IPS-NIHi7 (cell line): ENCODE measurements around the gene POLRMT.
"Not testable (repeated sequence)": the region's sequence is repeated elsewhere in the genome, so short reads cannot be mapped to it uniquely, and the experiment has no call there.

ENCODE experiments used
- DNase-seq: peaks from one replicate; pipeline ENCODE4 v3.0.0; 2012; ENCODE audit warnings: mixed read lengths; ENCODE audit errors: extremely low spot score

Gene POLRMT

DNA sequence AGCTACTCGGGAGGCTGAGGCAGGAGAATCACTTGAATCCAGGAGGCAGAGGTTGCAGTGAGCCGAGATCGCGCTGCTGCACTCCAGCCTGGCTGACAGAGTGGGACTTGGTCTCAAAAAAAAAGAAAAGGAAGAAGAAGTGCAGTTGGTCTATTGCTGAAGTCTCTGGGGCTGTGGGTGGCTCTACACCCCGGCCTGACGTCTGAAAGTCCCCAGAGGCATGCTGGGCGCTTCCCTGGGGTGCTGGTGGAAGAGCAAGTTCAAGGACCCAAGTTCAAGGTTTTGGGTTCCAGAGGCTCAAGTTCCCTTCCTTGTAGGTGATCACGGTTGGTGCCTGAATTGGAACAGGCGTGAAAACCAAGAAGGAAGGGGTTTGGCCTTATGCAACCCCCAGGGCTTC is 39.8 kb downstream of the POLRMT start:
- DNase-seq, result no peak

DNA sequence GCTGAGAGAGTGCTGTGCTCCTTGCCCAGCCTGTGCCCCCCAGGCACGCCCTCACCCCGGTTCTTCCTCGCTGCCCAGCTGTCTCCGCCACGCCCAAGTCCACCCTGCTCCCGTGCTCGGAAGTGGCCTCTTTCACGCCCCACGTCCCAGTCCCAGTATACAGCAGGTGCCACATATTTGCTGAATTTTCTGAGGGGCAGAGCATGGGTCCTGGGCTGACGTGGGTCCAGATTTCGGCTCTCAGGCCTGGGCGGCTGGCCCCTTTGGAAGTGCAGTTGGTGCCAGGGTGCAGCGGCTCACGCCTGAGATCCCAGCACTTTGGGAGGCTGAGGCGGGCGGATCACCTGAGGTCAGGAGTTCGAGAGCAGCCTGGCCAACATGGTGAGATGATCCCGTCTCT is 40.3 kb downstream of the POLRMT start:
- no peak for DNase-seq

DNA sequence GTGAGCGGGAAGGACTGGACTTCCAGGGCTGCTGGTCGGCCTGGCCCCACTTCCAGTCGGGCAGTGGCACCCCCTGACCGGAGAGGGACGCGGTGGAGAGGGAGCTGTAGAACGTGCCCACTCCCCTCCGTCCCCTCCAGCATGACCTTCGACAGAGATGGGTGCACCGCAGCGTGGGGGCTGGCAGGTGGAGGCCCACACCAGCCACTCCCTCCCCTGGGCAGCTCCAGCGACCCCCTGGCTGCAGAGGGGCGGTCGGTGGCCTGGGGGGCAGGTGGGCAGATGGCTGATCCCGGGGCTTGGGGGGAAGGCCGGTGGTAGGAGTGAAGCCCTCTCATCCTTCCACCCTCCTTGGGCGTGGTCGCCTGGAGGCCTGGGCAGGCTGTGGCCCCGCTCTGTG is 41.2 kb downstream of the POLRMT start:
- DNase-seq, result no peak

DNA sequence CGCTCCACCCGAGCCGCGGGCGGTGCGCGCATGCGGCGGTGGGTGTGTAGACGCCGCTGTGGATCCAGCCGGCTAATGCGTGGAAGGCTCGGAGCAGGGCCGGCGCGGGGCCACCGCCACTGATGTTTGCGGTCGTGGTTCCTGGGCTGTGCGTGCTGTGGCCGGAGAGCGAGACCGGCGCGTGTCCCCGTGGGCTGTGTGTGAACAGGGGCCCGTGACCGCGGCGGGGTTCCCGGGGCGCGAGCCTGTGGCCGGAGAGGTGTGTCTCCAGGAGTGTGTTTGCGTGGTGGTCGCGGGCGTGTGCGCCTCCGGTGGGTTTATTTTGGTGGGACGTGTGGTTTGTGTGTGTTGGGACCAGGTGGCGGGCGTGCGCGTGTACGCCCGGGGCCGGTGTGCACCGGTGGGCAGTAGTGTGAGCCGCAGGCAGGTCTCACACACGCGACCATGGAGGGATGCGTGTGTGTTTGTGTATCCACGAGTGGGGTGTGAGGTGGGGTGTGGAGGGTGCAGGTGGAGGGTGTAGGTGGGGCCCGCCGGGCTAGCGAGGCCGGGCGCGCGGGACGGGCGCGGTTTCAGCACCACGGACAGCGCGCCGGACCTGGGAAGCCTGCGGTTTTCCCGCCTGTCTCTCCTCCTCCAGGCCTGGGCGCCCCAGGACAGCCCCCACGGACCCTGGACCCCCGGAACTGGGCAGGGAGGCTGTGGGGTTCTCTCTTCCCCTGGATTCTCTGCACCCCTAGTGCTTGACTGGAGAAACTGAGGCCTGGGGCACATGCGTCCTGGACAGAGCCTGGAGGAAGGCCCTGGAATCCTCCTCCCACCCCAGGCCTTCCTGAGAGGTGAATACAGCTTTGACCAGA is 42.0 kb downstream of the POLRMT start:
- DNase-seq, result peak; percentile 75

DNA sequence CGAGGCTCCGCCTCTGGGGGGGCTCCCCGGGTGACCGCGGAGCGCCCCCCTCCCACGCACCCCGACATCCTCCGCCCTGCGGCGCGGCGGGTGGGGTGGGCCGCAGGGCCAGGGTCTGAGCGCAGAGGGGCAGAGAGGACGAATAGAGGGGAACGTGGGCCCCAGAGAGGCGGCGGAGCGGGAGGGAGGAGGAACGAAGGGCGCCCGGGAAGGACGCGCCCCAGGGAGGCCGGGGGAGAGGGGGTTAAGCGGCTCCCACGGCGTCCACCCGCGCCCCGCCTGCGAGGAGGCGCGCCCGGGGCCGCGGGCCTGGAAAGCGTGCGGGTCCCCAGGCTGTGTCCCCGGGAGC is 42.6 kb downstream of the POLRMT start:
- no peak for DNase-seq

DNA sequence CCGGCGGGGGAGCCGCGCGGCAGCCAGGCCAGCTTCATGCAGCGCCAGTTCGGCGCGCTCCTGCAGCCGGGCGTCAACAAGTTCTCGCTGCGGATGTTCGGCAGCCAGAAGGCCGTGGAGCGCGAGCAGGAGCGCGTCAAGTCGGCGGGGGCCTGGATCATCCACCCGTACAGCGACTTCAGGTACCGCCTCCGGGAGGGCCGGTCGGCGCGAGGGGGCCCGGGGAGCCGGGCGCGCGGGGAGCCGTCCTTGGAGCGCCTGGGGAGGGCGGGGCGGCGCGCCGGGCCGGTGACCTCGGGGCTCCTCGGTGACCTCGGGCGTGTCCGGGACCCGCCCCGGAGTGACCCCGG is 43.0 kb downstream of the POLRMT start:
- DNase-seq, result no peak

DNA sequence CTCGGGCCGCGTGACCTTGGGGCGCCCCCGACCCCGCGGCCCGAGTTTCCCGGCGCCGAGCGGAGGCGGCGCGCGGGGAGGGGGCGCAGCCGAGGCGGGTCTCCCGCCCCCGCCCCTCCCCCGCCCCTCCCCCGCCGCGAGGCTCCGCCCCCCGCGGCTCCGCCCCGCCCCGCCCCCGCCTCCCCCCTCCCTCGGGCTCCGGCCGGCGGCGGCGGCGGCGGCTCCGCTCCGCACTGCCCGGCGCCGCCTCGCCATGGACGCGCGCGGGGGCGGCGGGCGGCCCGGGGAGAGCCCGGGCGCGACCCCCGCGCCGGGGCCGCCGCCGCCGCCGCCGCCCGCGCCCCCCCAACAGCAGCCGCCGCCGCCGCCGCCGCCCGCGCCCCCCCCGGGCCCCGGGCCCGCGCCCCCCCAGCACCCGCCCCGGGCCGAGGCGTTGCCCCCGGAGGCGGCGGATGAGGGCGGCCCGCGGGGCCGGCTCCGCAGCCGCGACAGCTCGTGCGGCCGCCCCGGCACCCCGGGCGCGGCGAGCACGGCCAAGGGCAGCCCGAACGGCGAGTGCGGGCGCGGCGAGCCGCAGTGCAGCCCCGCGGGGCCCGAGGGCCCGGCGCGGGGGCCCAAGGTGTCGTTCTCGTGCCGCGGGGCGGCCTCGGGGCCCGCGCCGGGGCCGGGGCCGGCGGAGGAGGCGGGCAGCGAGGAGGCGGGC is 43.5 kb downstream of the POLRMT start, which contains the start of gene HCN2:
Gene HCN2, plus strand, starts transcription at position 189 of the 703 bp plus-strand sequence. Its CDS starts 65 bp downstream, at position 254.
- no peak for DNase-seq

DNA sequence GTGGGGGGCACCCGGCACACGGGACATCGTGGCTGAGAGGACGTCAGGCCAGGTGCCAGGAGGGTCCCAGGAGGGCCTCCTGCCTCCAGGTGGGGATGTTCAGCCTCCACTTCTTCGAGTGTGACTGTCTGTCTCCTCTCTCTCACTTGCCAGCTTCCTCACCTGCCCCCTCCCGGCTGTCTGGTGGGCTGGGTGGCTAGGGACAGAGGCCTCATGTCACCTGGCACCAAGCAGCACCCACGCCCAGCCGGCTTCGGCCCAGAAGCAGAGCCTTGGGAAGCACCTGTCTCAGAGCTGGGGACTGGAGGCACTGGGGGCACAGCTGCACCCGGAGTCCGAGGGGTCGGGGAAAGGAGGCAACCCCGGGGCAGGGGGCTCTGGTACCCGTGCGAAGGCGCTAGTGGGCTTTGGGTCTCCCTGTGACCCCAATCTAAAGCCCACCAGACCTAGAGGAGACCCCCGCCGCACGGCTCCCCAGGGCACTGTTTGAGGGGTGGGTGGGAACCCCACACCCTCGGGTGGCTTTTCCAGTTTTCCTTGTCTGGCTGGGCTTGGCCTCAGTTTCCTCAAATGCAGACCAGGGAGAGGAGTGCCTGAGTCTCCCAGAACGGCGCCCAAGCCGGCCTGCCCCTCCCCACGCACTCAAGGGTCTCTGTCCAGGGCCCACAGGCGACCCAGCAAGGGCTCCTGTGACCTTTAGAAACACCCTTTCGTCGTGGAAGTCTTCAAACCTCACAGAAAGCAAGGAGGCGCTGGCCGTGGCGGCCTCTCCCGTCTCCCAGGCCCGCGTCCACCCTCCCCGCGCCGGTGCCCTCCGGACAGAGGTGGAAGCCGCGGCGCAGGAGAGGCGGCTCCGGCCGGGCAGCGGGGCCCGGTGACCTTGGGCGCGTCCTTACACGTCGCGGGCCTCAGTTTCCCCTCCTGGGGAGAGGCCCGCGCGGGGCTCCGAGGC is 44.3 kb downstream of the POLRMT start:
- DNase-seq, result no peak

DNA sequence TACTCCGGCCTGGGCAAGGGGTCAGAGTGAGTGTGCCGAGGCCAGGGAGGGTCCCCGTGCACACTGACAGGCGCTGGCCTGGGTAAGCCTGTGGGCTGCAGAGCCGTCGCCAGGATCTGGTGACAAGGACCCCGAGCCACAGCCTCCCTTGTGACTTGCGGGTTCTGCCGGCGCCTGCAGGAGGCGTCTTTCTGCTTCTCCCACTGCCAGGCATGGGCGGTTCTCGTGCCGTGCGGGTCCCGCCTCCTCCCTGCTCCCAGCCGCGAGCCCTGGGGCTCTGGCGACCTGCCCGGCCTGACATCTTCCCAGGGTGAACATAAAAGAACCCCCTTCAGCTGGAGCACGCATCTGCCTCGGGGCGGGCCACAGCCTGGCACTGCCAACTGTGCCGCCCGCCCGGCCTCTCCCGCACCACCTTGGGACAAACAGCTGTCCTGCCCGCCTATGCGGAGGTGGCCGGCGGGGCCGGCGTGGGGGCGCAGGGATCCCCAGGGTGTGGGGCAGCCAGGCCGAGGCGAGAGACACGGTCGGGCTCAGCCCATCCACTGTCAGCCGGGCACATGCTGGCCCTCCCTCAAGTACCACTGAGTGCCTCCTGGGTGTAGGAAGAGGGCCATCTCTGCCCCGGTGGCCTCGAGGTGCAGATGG is 45.1 kb downstream of the POLRMT start:
- DNase-seq, result peak; percentile 85

DNA sequence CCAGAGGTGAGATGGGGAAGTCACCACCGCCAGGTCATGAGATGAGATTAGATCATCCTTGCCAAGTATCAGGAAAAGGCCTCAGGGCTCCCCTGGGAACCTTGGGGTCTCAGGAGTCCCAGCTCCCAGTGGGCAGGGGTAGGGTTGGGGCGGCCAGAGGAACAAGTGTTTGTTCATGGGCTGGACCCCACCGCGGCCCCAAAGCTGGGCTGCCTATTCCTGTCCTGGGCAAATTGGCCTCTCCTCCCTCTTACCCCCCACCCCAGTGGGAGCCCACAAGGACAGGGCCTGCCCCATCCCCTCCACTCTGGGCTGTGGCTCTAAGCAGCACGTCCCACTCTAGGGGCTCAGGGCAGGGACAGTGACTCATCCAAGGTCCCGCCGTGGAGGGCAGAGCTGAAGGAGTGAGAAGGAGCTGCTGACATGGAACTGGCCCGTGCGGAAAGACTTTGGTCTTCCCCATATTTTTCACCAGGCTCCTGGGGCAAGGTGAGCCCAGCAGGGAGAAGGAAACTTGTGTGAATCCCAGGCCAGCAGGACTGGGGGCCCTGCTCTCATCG is 47.7 kb downstream of the POLRMT start:
- DNase-seq, result no peak

DNA sequence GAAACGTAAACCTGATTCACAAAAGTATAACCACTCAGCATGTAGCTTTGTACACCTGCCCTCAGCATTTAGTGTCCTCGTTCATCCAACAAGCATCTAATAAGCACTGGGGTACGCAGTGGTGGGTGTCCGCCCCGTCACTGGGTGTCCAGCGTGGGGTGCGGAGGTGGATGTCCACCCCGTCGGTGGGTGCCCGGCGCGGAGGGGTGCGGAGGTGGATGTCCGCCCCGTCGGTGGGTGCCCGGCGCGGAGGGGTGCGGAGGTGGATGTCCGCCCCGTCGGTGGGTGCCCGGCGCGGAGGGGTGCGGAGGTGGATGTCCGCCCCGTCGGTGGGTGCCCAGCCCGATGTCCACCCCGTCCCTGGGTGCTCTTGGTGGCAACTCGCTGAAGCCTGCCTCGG is 48.2 kb downstream of the POLRMT start:
- not testable (repeated sequence) for DNase-seq

DNA sequence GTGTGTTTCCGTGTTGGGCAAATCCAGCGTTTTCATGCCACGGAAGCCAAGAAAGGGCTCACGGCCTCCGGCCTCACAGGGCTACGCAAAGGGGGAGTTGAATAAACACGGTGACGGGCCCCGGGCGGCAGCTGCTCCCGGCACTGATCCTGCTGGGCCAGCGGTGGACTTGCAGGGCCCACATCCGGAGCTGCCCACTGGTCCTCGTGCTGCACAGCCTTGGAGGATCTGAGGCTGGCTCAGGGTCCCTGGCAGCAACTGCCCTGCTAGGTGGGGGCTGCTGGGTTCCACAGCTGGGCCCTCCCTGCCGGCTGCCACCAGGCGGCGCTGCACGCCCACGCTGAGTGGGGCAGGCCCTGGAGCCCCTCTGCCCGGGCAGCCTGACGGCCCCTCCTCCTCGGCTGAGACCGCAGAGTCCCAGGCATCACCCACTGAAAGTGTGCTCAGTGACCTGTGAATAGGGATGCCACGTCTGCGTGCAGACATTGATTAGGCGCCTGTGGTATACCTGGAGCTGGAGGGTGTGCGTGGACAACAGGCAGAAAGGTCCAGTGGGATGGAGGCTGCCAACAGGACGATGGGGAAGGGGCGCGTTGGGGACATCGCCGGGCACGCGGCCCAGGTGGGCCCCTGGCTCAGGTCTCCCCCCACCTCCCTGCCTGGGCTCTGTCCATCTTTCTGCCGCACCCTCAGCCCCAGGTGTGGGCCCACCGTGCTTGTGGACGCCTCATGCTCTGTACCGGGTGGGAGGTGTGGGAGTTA is 48.9 kb downstream of the POLRMT start:
- peak; percentile 88 for DNase-seq

DNA sequence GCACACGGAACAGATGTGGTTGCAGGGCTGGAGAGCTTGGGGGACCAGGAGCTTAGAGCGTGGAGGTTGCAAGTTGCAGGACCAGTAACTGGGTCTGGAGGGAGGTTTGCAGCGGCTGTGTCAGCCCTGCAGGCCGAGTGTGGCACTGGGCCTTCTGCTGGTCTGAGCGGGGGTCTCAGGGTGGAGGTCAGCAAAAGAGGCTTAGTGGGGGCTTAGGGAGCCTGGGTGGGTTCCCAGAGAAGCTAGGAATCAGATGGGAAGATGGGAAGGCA is 49.4 kb downstream of the POLRMT start:
- no peak for DNase-seq

DNA sequence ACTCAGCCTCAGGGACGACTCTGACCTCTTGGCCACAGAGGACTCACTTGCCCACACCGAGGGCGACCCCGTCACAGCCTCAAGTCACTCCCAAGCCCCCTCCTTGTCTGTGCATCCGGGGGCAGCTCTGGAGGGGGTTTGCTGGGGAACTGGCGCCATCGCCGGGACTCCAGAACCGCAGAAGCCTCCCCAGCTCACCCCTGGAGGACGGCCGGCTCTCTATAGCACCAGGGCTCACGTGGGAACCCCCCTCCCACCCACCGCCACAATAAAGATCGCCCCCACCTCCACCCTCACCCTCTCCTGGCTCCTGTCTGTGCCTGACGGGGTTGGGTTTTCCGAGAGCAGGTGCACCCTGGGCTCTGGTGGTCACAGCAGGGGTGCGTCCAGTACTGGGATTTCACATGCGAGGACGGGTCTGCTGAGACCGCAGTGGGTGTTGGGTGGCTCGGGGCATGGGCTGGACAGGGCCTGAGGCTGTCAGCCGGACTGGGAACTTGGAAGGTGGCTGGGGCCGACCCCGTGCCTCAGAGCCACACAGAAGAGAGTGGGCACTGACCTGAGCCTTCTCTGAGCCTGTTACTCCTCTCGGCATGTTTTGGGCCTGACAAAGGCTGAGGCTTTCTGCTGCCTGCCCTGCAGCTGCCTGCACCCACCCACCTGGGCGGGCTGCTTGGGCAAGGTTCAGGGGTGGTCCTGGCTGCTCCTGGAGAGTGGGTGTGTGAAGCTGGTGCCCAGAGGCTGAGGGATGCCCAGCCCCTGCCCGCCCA is 50.0 kb downstream of the POLRMT start:
- DNase-seq, result no peak

DNA sequence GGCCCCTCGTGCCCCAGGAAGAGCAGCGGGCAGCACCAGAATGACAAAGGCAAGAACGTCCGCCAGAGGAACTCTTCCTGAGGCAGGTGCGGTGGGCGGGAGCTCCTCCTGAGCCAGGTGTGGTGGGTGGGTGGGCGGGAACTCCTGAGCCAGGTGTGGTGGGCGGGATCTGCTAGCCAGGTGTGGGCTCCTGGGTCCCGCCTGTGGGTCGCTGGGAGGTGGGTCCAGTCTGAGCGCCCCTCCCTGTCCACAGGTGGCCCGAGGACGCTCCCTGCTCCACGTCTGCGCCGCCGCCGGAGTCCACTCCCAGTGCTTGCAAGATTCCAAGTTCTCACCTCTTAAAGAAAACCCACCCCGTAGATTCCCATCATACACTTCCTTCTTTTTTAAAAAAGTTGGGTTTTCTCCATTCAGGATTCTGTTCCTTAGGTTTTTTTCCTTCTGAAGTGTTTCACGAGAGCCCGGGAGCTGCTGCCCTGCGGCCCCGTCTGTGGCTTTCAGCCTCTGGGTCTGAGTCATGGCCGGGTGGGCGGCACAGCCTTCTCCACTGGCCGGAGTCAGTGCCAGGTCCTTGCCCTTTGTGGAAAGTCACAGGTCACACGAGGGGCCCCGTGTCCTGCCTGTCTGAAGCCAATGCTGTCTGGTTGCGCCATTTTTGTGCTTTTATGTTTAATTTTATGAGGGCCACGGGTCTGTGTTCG is 50.7 kb downstream of the POLRMT start:
- no peak for DNase-seq

DNA sequence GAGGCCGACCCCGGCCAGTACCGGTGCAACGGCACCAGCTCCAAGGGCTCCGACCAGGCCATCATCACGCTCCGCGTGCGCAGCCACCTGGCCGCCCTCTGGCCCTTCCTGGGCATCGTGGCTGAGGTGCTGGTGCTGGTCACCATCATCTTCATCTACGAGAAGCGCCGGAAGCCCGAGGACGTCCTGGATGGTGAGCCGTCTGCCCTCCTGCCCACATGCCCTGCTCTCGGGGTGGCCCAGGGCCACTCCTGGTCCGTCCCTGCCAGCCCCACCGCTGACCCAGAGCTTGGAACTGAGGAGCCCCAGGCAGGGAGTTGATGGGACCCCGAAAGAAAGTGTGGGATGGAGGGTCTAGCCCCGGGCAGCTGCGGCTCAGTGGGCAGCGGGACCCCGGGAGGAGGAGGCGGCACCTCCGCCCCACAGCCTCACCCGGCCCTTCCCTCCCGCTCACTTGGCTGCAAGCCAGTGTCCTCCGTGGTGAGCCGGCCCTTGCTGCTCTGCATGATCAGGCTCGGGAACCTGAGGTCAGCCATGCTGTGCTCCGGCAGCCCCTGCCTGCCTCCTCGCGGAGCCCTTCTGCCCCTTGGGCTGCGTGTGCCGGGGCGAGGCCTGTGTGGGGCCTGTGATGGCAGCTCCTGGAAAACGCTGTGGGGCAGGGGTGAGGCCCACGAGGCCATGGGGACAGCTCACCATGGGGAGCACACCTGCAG is 51.8 kb downstream of the POLRMT start:
- no peak for DNase-seq

DNA sequence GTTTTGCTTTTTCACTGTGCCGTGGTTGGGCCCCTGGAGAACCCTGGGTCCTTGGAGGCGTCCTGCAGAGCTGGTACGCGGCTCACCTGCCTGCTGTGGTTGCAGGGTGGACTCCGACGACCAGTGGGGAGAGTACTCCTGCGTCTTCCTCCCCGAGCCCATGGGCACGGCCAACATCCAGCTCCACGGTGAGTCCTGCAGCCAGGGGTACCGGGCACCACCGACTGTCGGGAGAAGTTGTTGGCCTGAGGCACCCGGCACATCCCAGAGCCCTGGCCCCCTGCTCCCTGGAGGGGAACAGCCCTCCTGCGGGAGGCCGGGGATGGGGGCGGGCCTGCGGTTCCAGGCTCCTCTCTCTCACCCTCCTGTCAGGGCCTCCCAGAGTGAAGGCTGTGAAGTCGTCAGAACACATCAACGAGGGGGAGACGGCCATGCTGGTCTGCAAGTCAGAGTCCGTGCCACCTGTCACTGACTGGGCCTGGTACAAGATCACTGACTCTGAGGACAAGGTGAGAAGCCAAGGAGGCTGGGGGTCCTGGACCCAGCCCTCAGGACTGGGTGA is 53.0 kb downstream of the POLRMT start:
- DNase-seq, result no peak

DNA sequence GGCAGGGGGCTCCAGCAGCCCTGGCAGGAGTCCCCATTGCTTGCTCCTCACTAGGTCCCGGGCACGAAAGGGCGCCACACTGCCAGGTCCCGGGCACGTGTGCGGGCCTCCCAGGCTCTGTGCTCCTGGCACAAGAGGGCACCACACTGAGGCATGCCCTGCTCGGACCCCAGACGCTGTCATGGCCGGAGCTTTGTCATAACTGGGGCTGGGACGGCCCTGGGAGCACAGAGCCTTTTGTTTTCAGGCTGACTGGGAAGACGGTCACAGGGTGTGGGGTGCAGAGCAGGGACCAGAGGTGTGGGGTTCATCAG is 53.5 kb downstream of the POLRMT start:
- DNase-seq, result no peak
